Stimulated activated CD4-positive, alpha-beta T cell treated with anti-CD3 and anti-CD28 coated beads, Interleukin-2, amount 100 ng/mL, for 24 hours (primary cell): Measurements from ENCODE around the gene GADD45B.
"Not testable (repeated sequence)": the region's sequence is repeated elsewhere in the genome, so short reads cannot be mapped to it uniquely, and the experiment has no call there.

Experiments
- DNase-seq, 2 donors: peaks; one replicate each; pipeline ENCODE4 v3.0.0-alpha.2; 2020

The GADD45B gene

DNA sequence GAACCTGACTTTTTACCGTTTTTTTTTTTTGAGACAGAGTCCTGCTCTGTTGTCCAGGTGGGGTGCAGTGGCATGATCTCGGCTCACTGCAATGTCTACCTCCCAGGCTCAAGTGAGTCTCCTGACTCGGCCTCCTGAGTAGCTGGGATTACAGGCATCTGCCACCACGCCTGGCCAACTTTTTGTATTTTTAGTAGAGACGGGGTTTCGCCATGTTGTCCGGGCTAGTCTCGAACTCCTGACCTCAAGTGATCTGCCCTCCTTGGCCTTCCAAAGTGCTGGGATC lies 6.1 kb upstream of the GADD45B start:
- not testable (repeated sequence) for DNase-seq

DNA sequence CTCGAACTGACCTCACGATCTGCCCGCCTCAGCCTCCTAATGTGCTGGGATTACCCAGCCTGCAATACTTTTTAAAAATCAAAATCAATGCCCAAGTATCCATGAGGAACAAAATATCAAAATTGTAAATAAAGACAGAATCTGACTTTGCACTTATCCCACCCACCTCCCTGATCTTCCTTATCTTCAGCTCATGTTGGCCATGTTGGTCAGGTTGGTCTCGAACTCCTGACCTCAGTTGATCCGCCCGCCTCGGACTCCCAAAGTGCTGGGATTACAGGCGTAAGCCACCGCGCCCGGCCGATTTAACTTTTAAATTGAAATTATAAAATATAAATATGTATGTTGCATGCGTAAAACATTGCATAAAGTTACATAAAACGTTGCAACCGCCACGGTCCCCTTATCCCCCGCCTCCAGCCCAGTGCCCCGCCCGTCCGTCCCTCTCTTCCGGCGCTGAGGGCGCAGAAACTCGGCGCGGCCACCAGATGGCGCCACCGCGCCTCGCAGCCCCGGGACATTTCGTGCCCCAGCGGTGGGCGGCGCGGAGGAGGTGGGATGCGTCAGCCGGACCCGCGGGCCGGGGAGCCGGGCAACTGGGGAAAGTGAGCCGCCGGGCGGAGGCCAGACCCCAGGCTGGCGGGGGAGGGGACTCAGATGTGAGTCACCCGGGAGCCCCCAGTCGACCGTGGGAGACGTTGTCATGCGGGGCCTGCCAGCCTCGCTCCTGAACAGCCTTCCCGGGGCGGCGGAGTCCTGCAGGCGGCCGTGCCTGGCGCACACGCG lies 1.5 kb upstream of the GADD45B start:
- DNase-seq: peak; percentile 90 to 92

DNA sequence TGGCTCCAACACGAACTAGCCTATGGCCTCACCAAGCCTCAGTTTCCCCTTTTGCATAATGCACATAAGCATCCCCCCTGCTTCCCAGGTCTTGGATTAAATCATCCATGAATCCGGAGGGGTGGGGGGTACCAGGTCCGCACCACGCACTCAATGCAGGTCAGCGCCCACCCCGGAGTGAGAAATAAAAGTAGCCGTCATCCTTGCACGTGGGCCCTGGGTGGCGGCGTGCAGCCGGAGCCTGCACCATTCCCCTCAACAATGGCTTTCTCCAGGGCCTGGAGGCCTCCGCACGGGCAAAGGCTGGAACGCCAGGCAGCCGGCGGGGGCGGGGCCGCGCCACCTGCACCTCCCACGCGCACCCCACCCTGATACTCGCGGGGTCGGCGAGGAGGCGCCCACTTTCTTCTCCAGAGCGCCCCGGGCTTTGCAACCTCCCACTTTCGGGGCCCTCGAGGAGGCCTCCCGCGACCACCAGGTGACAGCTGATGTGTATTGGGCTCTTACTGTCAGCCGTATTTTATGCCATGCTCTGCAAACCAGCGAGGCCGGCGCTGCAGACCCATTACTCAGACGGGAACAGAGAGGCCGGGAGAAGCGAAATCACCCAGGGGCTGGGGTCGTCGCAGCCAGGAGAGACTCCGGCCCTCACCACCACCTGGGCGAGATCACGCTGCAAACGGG lies 767 bp upstream of the GADD45B start:
- peak; percentile 67 to 76 for DNase-seq

DNA sequence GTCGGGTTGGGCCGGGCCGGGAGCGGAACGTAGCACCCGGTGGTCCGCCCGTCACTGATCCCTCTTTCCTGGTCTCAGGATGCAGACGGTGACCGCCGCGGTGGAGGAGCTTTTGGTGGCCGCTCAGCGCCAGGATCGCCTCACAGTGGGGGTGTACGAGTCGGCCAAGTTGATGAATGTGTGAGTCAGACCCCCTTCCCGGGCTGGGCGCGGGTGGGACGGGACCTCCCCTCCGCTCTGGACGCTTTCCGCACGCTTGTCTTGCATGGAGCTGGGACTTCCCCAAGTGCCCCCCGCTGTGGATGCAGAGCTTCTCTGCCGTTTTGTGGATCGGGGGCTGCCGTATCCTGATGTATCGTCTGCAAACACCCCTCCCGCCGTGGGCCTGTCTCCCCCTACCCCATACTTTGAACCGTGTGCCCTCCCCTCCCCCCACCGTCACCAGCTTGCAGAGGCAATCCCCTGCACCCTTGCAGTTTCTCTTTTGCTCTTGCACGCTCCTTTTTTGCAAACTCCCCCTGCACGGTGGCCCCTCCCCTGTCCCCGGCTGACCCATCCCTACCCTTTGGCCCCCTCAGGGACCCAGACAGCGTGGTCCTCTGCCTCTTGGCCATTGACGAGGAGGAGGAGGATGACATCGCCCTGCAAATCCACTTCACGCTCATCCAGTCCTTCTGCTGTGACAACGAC lies 669 bp downstream of the GADD45B start:
- DNase-seq: peak; percentile 74 to 78

DNA sequence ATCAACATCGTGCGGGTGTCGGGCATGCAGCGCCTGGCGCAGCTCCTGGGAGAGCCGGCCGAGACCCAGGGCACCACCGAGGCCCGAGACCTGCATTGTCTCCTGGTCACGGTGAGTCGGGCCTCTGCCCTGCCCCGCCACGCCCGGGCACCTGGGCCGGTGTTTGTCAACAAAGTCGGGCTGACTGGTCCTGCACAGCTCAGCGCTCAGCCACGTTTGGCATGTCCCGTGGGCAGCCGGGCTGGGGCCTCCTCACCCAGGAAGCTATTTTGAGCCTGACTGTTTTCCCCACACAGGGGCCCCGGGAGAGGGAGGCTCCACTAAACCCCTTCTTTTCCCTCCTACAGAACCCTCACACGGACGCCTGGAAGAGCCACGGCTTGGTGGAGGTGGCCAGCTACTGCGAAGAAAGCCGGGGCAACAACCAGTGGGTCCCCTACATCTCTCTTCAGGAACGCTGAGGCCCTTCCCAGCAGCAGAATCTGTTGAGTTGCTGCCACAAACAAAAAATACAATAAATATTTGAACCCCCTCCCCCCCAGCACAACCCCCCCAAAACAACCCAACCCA lies 1.3 kb downstream of the GADD45B start:
- DNase-seq: peak; percentile 41 to 44

DNA sequence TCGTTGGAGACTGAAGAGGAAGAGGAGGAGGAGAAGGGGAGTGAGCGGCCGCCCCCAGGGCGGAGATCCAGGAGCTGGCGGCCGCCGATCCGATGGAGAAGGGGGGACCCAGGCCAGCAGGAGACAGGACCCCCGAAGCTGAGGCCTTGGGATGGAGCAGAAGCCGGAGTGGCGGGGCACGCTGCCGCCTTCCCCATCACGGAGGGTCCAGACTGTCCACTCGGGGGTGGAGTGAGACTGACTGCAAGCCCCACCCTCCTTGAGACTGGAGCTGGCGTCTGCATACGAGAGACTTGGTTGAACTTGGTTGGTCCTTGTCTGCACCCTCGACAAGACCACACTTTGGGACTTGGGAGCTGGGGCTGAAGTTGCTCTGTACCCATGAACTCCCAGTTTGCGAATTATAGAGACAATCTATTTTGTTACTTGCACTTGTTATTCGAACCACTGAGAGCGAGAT lies 1.8 kb downstream of the GADD45B start:
- no peak for DNase-seq

DNA sequence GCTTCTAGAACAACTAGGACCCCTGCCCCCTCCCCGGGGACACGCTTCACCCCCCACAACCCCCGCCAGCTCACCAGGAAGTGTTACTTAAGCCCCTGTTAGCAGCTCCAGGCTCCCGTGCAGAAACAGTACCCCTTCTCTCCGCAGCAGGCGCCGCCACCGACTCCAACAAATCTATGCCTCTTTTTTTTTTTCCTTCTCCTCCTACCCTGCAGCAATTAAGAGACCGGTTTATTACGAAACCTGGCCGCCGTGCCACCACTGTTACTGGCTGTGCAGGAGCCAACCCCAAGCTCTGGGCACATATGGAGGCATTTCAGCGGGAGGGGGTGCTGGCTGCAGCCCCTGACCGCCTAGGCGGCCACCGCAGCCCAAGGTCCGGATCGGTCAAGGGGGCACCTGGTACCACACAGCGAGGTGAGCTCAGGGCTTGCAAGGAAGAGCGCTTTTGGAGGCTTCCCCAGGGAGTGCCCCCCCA lies 2.4 kb downstream of the GADD45B start:
- peak; percentile 55 to 57 for DNase-seq

DNA sequence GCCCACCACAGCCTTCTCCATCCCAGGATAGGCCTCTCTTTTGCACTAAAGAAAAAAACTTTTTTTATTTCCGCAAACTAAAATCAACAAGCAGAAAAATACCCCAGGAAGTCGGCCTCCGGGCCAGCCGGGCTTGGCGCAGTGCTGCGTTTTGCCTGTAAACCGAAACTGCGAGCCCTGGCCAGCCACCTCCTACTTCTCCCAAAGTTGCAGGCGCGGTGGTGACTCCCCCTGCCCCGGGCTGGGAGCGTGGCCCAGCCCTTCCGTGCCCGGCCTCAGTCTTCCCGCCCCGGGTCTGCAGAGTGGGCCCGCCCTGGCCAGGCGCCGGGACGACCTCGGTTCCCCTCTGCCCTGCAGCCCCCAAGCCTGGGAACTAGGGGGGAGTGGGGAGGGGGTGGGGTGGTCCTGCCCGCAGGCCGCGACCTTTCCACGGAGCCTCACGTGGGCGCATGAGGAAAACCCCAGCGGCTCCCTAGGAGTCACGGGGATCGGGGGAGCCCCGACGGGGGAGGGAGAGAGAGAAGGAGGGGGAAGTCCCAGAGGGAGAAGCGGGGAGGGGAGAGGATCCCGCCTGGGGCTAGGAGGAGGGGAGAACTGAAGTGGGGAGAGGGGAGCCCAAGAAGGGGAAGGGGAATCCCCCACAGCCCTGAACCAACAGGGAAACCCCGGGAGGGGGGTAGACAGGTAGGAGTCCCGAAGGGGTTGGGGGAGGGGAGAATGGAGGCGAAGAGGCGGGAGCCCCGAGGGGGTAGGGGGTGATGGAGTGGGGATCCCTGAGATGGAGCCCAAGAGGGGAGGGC lies 3.0 kb downstream of the GADD45B start:
- peak; percentile 65 to 70 for DNase-seq

DNA sequence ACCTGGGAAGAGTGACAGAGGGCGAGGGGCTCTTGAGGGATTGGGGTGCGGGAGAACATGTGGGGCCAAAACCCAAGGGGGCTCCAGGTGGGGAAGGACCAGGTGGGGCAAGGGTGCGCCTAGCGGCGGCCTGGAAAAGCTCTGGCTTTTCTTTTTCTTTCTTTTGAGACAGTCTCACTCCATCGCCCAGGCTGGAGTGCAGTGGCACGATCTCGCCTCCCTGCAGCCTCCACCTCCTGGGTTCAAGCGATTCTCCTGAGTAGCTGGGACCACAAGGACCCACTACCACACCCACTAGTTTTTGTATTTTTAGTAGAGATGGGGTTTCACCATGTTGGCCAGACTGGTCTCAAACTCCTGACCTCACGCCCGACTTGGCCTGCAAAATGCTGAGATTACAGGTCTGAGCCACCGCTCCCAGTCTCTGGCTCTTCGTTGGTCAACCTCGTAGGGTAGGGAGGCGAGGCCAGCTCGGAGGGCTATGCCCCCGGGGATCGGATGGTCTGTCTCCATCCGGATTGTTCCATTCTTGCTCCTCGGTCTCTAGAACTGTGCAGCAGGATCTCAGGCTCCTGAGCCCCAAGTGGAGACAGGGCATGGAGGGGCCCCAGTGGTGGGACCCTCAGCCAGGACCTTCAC lies 3.7 kb downstream of the GADD45B start:
- DNase-seq: no peak

DNA sequence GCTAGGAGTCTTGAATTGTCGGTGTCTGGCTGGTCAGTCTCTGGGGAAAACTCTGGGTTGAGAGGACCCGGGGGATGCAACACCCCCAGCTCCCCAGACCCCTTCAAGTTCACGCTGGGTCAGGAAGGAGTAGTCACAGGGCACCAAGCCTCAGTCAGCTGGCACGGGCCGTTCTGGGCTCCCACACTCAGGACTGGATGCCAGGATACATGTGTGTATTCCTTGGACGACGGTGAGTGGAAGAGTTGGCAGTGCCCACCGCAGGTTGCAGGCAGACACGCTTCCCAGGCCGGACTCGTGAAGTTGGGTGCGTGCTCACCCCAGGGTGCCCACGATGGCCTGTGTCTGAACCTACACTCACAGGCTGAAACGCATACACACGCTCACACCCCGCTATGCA lies 5.5 kb downstream of the GADD45B start:
- DNase-seq: no peak

DNA sequence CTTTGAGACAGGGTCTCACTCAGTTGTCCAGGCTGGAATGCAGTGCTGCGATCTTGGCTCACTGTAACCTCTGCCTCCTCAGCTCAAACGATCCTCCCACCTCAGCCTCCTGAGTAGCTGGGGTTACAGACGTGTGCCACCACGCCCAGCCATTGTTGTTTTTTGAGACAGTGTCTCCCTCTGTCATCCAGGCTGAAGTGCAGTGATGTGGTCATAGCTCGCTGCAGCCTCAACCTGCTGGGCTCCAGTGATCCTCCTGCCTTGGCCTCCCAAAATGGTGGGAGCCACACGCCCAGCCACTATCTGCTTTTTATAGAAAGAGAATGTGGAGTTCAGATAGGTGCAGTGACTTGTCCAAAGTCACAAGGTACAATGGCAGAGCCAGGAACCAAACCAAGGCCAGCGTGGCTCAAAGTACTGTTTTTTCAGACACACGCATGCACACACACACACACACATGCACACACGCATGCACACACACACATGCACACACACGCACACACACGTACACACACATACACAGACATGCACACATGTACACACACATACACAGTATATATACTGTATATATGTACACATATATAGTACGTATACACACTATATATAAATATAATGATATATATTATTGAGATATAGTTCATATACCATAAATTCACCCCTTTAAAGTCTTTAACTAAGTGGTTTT lies 6.6 kb downstream of the GADD45B start:
- no peak for DNase-seq

DNA sequence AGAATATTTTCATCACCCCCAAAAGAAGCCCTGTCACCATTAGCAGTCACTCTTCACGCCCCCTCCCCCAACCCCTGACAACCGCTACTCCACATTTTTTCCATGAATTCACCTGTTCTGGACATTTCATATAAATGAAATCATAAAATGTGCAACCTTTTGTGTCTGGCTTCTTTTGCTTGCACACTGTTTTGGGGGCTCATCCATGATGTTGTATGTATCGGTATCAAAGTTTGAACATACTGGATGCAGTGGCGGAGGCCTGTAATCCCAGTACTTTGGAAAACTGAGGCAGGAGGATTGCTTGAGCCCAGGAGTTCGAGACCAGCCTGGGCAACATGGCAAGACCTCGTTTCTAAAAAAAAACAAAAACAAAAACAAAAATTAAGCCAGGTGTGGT lies 7.2 kb downstream of the GADD45B start:
- no peak for DNase-seq

DNA sequence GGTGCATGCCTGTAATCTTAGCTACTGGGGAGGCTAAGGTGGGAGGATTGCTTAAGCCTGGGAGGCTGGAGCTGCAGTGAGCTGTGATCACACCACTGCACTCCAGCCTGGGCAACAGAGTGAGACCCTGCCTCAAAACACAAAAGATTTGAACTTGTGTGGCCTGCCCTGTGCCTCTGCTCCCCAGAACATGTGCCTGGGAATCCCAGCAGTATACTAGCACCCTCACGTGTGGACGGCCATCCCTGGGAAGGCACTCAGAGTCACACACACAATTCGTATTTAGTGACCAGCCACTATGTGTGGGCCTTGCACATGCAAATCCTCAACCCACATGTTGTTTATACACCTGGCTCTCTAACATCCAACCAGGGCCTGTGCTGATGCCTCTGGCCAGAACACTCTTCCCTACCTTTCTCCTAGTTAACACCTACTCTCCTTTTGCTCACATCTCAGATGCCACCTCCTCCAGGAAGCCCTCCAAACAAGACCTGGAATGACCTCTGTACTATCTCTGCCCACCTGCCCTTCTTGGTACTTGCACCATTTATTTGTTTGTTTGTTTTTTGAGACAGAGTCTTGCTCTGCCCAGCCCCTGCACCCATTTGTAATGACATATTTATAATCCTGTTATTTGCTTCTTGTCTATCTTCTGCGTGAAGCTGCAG lies 7.7 kb downstream of the GADD45B start:
- DNase-seq: no peak

DNA sequence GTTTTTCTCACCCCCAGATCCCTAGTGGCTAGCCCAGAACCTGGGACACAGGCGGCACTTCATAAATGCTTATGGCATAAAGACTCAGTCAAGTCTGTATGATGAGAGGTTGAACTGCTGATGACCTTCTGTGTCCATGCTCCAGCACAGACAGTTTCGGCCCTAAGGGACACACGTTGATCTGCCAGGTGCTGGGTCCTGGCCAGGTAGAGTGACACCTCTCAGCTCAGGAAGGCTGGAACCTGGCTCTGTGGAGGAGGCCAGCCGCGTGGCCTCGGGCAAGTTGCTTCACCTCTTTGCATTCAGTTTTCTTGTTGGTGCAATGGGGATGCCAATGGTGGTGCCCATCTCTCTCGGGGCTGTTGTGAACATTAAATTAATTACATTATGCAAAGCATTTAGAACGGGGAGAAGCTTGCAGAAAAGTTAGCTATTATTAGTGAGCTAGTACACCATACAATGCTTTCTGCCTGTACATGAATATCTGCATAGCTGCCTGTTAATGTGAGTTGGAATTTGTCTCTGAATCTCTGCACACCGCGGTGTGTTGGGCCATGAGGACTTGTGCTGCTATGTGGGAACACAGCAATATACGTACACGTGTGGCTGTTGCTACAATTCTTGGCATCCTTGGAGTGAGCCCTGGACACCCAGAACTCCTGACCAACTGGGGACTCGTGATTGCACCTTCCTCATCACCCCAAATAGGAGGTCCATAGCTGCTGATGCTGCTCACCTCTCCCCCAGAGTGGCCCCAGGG lies 8.4 kb downstream of the GADD45B start:
- DNase-seq: no peak

DNA sequence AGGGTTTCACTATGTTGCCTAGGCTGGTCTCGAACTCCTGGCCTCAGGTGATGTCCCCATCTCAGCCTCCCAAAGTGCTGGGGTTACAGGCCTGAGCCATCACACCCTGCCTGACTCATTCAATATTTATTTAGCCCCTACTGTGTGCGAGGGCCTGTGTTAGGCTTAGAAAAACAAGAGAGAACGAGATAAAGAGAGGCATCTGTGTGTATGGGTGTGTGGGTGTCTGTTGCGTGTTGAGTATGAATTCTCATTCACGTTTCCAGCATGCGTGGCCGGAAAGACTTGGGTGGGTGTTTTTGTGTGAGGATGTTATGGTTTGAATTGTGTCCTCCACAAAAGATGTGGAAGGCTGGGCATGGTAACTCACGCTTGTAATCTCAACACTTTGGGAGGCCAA lies 9.5 kb downstream of the GADD45B start:
- no peak for DNase-seq

DNA sequence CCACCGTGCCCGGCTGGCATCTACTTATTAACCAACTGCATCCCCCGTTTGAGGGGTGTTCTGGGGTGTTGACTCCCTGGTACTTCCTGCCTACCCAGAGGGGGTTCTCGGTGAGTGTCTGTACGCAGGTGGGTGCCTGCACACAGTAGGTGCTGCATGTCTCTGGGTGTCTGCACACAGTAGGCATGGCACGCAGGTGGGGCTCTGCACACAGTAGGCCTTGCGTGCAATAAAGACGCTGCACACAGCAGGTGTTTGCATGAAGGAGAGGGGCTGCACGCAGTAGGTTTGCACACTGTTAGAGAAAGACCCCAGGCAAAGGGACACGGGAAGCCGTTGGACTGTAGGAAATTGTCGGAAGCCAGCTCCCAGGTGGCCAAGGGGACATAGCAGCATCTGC lies 11.2 kb downstream of the GADD45B start:
- no peak for DNase-seq

DNA sequence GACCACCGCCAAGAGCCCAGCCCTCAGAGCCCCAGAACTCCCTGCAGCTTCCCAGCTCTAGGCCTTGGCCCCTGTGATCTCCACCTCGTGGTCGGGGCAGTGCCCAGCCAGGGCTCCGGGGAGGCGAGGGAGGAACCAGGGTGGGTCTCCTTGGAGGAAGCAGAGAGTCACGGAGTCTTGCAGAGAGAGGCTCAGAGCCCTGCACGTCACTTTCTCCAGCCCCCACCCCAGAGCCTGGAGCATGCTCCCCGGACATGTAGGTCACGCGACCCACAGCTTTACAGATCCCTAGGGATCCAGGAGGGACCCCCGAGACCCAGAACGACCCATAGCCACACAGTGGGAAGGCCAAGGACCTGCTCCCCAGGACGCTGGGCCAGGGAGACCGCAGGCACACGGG lies 11.9 kb downstream of the GADD45B start:
- DNase-seq: no peak

DNA sequence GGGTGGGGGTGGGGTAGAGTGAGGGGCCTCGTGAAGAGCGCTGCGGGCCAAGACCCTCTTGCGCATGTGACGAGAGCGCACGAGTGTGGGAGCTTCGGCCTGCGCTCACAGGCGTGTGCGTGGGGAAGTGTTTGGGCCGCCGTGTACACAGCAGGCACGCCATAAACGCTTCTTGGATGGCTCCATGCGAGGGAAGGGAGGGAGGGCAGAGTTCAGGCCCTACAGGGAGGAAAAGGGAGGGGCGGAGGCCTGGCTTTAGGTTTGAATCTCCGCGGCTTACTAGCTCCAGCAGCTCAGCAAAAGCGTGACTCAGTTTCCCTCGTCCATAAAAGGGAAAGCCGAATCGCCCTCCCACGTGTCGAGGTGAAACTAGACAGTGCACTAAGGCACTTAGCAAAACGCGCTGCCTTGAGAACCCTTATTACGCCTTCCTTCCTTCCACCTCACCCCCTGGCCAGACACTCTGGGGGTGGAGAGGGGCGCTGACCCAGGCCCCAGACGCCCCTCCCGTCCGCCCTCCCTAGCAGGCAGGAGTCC lies 12.5 kb downstream of the GADD45B start:
- no peak for DNase-seq

DNA sequence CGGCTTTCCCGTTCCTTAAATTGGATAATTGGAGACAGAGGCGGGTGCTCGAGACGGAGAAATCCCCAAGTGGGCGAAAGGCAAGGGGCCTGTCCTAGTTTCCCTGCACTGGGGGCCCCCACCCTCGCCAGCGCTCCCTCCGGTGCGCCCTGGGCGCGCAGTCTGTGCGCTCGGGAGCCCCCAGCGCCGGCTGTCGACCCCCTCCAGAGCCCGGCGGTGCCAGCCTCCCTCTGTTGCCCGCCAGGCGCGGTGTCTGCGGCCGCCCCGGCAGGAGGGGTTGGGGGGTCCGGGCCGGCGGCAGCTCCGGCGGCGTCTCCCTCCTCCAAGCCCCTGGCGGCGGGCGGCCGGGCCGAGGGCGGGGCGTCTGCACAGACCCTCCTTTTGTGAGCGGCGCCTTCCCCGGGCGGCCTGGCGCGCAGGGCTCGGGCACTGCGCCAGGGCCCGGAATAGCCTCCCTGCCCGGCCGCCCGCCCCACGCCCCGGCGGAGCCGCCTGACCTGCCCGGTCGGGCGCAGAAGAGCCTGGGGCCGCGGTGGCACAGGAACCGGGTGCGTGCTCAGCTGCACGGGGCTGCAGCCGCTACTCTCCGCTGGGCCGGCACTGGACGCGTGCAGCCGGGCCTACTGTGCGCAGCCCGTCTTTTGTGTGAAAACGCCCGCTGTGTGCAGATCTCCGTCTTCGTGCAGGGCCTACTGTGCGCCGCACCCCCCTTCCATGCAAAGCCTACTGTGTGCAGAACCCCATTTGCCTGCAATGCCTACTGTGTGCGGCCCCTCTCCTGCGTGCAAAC lies 13.2 kb downstream of the GADD45B start:
- no peak for DNase-seq
